Measurements from ENCODE around the gene ZC3H7A.

DNA sequence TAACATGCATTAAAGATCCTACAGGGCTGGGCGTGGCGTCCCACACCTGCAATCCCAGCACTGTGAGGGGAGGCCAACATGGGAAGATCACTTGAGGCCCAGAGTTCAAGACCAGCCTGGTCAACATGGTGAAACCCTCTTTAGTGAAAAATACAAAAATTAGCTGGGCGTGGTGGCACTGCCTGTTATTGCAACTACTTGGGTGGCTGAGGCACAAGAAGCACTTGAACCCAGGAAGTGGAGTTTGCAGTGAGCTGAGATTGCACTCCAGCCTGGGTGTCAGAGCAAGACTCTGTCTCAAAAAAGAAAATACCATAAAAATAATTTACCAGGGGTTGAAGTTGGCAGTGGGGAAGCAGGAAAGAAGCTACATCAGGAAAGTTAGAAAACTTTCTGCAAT lies 67.3 kb downstream of the ZC3H7A start:
- TF ChIP-seq POLR2A (IDR thresholded peaks at IDR 0.05; ENCODE audit: low read depth, low read length) (no peak), FOS (IDR thresholded peaks at IDR 0.05; ENCODE audit: low read depth, low read length) (no peak), RFX5 (IDR thresholded peaks at IDR 0.05; ENCODE audit: low read depth, low read length) (no peak), RAD21 (IDR thresholded peaks at IDR 0.05; ENCODE audit: low read length) (no peak), RCOR1 (IDR thresholded peaks at IDR 0.05; ENCODE audit: insufficient replicate concordance, low read length) (no peak), SMC3 (IDR thresholded peaks at IDR 0.05; ENCODE audit: low read depth, low read length) (no peak), BHLHE40 (IDR thresholded peaks at IDR 0.05; ENCODE audit: low read depth, low read length) (no peak), CHD1 (IDR thresholded peaks at IDR 0.05; ENCODE audit: low read depth, low read length) (no peak), NFE2L2 (IDR thresholded peaks at IDR 0.05; ENCODE audit: low read depth, low read length) (no peak)
- TF ChIP-seq, protein P1, sequence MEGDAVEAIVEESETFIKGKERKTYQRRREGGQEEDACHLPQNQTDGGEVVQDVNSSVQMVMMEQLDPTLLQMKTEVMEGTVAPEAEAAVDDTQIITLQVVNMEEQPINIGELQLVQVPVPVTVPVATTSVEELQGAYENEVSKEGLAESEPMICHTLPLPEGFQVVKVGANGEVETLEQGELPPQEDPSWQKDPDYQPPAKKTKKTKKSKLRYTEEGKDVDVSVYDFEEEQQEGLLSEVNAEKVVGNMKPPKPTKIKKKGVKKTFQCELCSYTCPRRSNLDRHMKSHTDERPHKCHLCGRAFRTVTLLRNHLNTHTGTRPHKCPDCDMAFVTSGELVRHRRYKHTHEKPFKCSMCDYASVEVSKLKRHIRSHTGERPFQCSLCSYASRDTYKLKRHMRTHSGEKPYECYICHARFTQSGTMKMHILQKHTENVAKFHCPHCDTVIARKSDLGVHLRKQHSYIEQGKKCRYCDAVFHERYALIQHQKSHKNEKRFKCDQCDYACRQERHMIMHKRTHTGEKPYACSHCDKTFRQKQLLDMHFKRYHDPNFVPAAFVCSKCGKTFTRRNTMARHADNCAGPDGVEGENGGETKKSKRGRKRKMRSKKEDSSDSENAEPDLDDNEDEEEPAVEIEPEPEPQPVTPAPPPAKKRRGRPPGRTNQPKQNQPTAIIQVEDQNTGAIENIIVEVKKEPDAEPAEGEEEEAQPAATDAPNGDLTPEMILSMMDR (conservative IDR thresholded peaks at IDR 0.05; ENCODE audit: low read depth, low read length): no peak
- TF ChIP-seq, protein P2, sequence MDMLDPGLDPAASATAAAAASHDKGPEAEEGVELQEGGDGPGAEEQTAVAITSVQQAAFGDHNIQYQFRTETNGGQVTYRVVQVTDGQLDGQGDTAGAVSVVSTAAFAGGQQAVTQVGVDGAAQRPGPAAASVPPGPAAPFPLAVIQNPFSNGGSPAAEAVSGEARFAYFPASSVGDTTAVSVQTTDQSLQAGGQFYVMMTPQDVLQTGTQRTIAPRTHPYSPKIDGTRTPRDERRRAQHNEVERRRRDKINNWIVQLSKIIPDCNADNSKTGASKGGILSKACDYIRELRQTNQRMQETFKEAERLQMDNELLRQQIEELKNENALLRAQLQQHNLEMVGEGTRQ (IDR thresholded peaks at IDR 0.05; ENCODE audit: low read depth, low read length): no peak

All from IMR-90 (cell line).